MCF 10A (cell line): Measurements from ENCODE around the gene SLC27A2. TPM values are rescaled to one million over a fixed set of nuclear protein-coding genes. Genes with fewer than 3 reads are reported as not detected.

ENCODE experiments used
- BruUV-seq: library from RNA; stranded (reverse); fragments of 400-500 nt; replicated peaks from 2 replicates; lab custom pipeline; 2021; lab: Mats Ljungman, UMichigan
- CTCF ChIA-PET: fragments of 300-600 bp; sonication (Branson Sonifier 250); formaldehyde crosslinking; extraction: SDS; loops from one replicate; lab custom pipeline; 2021; ENCODE audit warnings: antibody characterized with exemption, inconsistent platforms; lab: Yijun Ruan, JAX
- POLR2A ChIA-PET: fragments of 300-600, 350-650 bp; sonication (Branson Sonifier 250); formaldehyde crosslinking; extraction: SDS; loops from one replicate; lab custom pipeline; 2020; ENCODE audit warnings: antibody characterized with exemption, inconsistent platforms; lab: Yijun Ruan, JAX
- DNase-seq: peaks from one replicate; pipeline ENCODE4 v3.0.0-alpha.2; 2018; ENCODE audit not compliant: unreplicated experiment
- H3K27ac Mint-ChIP-seq: one replicate; pipeline ENCODE4 v1.8.0; 2022; ENCODE audit warnings: mild to moderate bottlenecking, low read depth, mixed read lengths; ENCODE audit not compliant: unreplicated experiment
- H3K27me3 Mint-ChIP-seq: one replicate; pipeline ENCODE4 v1.8.0; 2022; ENCODE audit warnings: mixed read lengths; ENCODE audit not compliant: insufficient read depth, unreplicated experiment
- H3K36me3 Mint-ChIP-seq: one replicate; pipeline ENCODE4 v1.8.0; 2022; ENCODE audit warnings: mild to moderate bottlenecking, moderate library complexity, mixed read lengths; ENCODE audit not compliant: insufficient read depth, unreplicated experiment
- H3K4me1 Mint-ChIP-seq: one replicate; pipeline ENCODE4 v1.8.0; 2022; ENCODE audit warnings: mixed read lengths; ENCODE audit not compliant: insufficient read depth, unreplicated experiment
- H3K4me3 Mint-ChIP-seq: one replicate; pipeline ENCODE4 v1.8.0; 2022; ENCODE audit warnings: mild to moderate bottlenecking, moderate library complexity, mixed read lengths; ENCODE audit not compliant: unreplicated experiment
- H3K9me3 Mint-ChIP-seq: one replicate; pipeline ENCODE4 v1.8.0; 2022; ENCODE audit warnings: mixed read lengths; ENCODE audit not compliant: unreplicated experiment
- intact Hi-C: fragments of 100-400 bp; cut with micrococcal nuclease; formaldehyde crosslinking; loops from 2 replicates; pipeline ENCODE4 v1.14.1; 2022
- total RNA-seq: library from RNA; stranded (reverse); gene quantifications from 2 replicates; pipeline ENCODE4 v1.2.3, GENCODE V29; 2022
- TF ChIP-seq, protein P1 (sequence below): fragments of 200-600 bp; IDR thresholded peaks from one replicate; pipeline ENCODE4 v1.8.0; 2022; ENCODE audit warnings: antibody characterized with exemption, mild to moderate bottlenecking; ENCODE audit not compliant: unreplicated experiment

Gene SLC27A2
- total RNA-seq, 1 experiment from 2014 or later = 0.84 TPM

DNA sequence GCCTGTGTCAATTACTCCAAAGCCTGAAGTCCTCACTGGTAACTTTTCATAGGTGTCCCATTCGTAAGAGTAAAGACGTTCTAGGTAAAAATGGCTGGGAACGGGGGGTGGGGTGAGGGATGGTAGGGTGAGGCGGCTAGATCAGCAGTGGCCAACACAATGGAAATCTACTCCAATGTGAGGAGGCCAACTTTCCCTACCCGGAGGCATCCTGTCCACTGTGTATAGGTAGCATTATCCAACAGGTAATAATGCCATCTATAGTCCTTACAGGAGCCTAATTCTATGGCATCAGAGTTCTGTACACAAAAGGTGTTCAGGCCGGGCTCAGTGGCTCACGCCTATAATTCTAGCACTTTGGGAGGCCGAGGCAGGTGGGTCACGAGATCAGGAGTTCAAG, 54.4 kb downstream of the SLC27A2 start:
- no TSS peak for BruUV-seq
- DNase-seq = no peak
- no peaks in the 10 kb centered on the region for H3K4me1 Mint-ChIP-seq
- H3K4me3 Mint-ChIP-seq = no peak overlapping the region
- no peaks in the 10 kb centered on the region for H3K27me3 Mint-ChIP-seq
- no peaks in the 10 kb centered on the region for H3K9me3 Mint-ChIP-seq
- intact Hi-C loops = no loop called here
- H3K36me3 Mint-ChIP-seq = no peaks in the 10 kb centered on the region
- TF ChIP-seq, protein P1, sequence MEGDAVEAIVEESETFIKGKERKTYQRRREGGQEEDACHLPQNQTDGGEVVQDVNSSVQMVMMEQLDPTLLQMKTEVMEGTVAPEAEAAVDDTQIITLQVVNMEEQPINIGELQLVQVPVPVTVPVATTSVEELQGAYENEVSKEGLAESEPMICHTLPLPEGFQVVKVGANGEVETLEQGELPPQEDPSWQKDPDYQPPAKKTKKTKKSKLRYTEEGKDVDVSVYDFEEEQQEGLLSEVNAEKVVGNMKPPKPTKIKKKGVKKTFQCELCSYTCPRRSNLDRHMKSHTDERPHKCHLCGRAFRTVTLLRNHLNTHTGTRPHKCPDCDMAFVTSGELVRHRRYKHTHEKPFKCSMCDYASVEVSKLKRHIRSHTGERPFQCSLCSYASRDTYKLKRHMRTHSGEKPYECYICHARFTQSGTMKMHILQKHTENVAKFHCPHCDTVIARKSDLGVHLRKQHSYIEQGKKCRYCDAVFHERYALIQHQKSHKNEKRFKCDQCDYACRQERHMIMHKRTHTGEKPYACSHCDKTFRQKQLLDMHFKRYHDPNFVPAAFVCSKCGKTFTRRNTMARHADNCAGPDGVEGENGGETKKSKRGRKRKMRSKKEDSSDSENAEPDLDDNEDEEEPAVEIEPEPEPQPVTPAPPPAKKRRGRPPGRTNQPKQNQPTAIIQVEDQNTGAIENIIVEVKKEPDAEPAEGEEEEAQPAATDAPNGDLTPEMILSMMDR = no peak
- H3K27ac Mint-ChIP-seq = no peak overlapping the region
- ChIA-PET POLR2A (no interaction called here), CTCF (no interaction called here)

DNA sequence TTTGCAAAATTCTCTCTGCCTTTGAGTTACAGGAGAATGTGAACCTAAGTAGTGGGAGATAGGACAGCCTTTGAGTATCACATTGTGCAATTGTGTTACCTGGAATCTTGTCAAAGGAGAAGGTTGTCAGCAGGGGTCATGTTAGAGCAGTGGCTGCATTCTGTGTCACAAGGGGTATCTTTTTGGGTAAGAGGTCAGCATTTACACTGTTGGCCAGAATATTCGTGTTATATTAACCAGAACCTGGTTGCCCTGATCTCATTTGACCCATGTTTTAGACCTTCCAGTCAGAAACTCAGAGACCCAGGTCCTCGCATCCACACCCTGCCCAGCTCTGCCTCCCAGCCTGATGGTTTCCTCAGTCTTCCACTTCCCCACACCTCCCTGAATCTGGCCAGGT, 56.3 kb downstream of the SLC27A2 start:
- DNase-seq = no peak
- H3K9me3 Mint-ChIP-seq = no peaks in the 10 kb centered on the region
- ChIA-PET CTCF (no interaction called here), POLR2A (no interaction called here)
- H3K36me3 Mint-ChIP-seq = no peaks in the 10 kb centered on the region
- H3K27ac Mint-ChIP-seq = no peak overlapping the region
- no peak overlapping the region for H3K4me3 Mint-ChIP-seq
- no peaks in the 10 kb centered on the region for H3K27me3 Mint-ChIP-seq
- TF ChIP-seq, protein P1 = no peak
- intact Hi-C loops = no loop called here
- BruUV-seq = no TSS peak
- no peaks in the 10 kb centered on the region for H3K4me1 Mint-ChIP-seq

DNA sequence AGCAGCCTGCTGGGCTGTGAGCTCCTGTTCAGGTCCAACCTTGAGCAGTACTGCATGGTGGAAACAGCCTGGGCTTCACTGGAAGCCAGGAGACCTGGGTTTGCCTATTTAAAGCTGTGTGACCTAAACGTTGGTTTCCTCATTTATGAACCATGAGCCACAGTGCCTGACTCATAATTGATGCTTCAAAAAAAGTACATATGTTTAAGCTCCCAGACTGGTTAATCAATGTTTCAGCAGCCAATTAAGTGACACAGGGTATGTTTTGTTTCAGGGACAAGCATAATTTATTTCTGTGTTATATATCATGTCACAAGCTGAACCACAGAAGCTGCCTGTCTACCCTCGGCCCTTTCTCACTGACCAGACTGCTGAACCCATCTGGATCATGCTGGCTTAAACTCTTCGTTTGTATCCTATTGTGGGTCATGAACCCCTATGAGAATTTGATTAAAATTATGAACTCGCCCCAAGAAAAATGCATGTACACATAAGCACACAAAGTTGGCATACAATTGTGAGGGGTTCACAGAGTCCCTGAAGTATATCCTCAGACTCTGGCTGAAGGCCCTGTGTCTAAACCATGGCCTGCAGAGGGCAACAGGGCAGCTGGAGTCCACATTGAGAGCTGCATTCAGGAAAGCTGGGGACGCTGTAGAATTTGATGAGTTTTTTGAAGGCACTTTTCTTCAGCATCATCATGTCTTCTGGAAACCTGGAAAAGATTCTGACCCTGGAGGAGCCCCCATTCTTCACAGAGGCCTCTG, 59.9 kb downstream of the SLC27A2 start:
- Mint-ChIP-seq H3K36me3 (no peaks in the 10 kb centered on the region), H3K9me3 (no peaks in the 10 kb centered on the region), H3K4me1 (no peaks in the 10 kb centered on the region), H3K4me3 (no peak overlapping the region), H3K27me3 (no peaks in the 10 kb centered on the region), H3K27ac (no peak overlapping the region)
- intact Hi-C loops = no loop called here
- TF ChIP-seq, protein P1 = no peak
- no TSS peak for BruUV-seq
- ChIA-PET POLR2A (no interaction called here), CTCF (interaction anchor here (1.3 kb wide), 1 partner anchor 94 kb away, joined by 5 read pairs; no protein-coding TSS in a partner anchor)
- DNase-seq = no peak

DNA sequence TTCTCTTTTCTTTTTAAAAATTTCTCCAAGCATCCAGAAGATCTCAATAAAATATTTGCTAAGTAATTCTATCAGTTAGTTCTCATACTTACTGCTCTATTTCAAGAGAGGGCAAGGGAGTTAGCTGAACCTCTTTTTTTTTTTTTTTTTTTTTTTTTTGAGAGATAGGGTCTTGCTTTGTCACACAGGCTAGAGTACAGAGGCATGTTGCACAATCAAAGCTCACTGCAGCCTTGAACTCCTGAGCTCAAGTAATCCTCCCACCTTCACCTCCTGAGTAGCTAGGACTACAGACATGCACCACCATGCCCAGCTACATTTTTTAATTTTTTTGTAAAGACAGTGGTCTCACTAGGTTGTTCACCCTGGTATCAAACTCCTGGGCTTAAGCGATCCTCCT, 62.2 kb downstream of the SLC27A2 start:
- peaks cover 10% of the 10 kb centered on the region for H3K4me1 Mint-ChIP-seq
- intact Hi-C loops = no loop called here

More for the DNA sequence above, 62.2 kb downstream of the SLC27A2 start:
- Mint-ChIP-seq H3K9me3 (no peaks in the 10 kb centered on the region), H3K27me3 (no peaks in the 10 kb centered on the region), H3K36me3 (no peaks in the 10 kb centered on the region), H3K4me3 (no peak overlapping the region), H3K27ac (no peak overlapping the region)
- DNase-seq = no peak
- BruUV-seq = no TSS peak
- CTCF ChIA-PET = interaction anchor here (0.5 to 1.9 kb wide), 4 partner anchors 9 to 1330 kb away, joined by 3 to 4 read pairs (median 3); no protein-coding TSS in a partner anchor
- TF ChIP-seq, protein P1 = no peak
- POLR2A ChIA-PET = interaction anchor here (0.6 kb wide), 1 partner anchor 1815 kb away, joined by 3 read pairs; no protein-coding TSS in a partner anchor
